ENCODE results near the gene TSFM.

- TF ChIP-seq, protein P1, sequence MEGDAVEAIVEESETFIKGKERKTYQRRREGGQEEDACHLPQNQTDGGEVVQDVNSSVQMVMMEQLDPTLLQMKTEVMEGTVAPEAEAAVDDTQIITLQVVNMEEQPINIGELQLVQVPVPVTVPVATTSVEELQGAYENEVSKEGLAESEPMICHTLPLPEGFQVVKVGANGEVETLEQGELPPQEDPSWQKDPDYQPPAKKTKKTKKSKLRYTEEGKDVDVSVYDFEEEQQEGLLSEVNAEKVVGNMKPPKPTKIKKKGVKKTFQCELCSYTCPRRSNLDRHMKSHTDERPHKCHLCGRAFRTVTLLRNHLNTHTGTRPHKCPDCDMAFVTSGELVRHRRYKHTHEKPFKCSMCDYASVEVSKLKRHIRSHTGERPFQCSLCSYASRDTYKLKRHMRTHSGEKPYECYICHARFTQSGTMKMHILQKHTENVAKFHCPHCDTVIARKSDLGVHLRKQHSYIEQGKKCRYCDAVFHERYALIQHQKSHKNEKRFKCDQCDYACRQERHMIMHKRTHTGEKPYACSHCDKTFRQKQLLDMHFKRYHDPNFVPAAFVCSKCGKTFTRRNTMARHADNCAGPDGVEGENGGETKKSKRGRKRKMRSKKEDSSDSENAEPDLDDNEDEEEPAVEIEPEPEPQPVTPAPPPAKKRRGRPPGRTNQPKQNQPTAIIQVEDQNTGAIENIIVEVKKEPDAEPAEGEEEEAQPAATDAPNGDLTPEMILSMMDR (IDR thresholded peaks at IDR 0.05 in 2 of 3, conservative IDR thresholded peaks at IDR 0.05 in 1 of 3; ENCODE audit: borderline replicate concordance in 1 of 3, insufficient read depth in 1 of 3, low read depth in 2 of 3, low read length in 2 of 3), result no peak
- TF ChIP-seq, protein P2, sequence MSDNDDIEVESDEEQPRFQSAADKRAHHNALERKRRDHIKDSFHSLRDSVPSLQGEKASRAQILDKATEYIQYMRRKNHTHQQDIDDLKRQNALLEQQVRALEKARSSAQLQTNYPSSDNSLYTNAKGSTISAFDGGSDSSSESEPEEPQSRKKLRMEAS (IDR thresholded peaks at IDR 0.05), result no peak
- TF ChIP-seq, protein P3, sequence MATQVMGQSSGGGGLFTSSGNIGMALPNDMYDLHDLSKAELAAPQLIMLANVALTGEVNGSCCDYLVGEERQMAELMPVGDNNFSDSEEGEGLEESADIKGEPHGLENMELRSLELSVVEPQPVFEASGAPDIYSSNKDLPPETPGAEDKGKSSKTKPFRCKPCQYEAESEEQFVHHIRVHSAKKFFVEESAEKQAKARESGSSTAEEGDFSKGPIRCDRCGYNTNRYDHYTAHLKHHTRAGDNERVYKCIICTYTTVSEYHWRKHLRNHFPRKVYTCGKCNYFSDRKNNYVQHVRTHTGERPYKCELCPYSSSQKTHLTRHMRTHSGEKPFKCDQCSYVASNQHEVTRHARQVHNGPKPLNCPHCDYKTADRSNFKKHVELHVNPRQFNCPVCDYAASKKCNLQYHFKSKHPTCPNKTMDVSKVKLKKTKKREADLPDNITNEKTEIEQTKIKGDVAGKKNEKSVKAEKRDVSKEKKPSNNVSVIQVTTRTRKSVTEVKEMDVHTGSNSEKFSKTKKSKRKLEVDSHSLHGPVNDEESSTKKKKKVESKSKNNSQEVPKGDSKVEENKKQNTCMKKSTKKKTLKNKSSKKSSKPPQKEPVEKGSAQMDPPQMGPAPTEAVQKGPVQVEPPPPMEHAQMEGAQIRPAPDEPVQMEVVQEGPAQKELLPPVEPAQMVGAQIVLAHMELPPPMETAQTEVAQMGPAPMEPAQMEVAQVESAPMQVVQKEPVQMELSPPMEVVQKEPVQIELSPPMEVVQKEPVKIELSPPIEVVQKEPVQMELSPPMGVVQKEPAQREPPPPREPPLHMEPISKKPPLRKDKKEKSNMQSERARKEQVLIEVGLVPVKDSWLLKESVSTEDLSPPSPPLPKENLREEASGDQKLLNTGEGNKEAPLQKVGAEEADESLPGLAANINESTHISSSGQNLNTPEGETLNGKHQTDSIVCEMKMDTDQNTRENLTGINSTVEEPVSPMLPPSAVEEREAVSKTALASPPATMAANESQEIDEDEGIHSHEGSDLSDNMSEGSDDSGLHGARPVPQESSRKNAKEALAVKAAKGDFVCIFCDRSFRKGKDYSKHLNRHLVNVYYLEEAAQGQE (IDR thresholded peaks at IDR 0.05; ENCODE audit: low read depth), result no peak
- no peak for TF ChIP-seq SRF (IDR thresholded peaks at IDR 0.05; ENCODE audit: low read depth)
- TF ChIP-seq FOSL1 (IDR thresholded peaks at IDR 0.05; ENCODE audit: low read depth), result no peak
- TF ChIP-seq RAD21 (IDR thresholded peaks at IDR 0.05; ENCODE audit: low read depth), result no peak
- TF ChIP-seq EZH2 (IDR thresholded peaks at IDR 0.05), result no peak
- TF ChIP-seq EZH2phosphoT487 (IDR thresholded peaks at IDR 0.05; ENCODE audit: borderline replicate concordance), result no peak
- TF ChIP-seq POLR2A (IDR thresholded peaks at IDR 0.05; ENCODE audit: borderline replicate concordance, extremely low read depth, insufficient read depth, insufficient read length), result no peak
- no peak for TF ChIP-seq ATF3 (IDR thresholded peaks at IDR 0.05)
- no peak for TF ChIP-seq EGR1 (IDR thresholded peaks at IDR 0.05; ENCODE audit: low read depth)
- no peak for TF ChIP-seq ELF1 (IDR thresholded peaks at IDR 0.05; ENCODE audit: borderline replicate concordance, low read depth)
These were observed 12.8 kb downstream of the TSFM start for GRCh38 chr12:57795354-57795753.
